Activated naive CD4-positive, alpha-beta T cell treated with Interleukin-2 at 50 U/mL for 16 hours (primary cell): ENCODE measurements around the gene LSR.
A peak's percentile ranks its signal among the peaks of the same experiment; 100 is the strongest.

Experiments used
- DNase-seq: peaks from one replicate; pipeline ENCODE4 v3.0.0-alpha.2; 2020

Gene LSR

DNA sequence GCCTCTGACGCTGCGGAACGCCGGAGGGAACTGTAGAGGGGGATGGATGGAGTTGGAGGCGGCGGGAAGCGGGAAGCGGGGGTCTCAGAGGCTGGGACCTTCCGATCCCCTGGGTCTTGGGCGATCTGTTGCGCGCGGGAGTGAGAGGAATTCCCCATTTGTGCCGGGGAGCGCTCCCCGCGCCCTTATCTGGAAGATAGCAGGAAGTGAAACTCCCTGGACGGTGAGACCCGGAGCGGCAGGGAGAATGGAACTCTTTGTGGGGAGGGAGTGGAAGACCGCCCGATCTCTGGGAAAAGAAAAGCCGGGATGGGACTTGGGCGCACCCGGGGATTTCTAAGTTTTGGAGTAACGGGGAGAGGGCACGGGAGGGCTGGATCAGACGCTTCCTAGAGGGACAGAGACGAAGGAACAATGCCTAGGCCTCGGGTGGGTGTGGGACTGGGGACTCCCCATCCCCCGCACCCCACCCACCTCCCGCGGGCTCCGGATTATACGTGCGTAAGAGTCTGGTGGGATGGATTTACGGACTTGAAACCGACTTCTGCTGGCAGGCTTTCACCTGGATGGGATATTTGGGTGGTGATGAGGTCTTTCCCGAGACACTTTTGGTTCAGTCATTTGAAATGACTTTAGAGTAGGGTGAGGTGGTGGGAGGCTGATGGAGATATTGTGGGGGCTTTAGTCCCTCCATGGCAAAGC lies 495 bp downstream of the LSR start:
- no peak for DNase-seq

DNA sequence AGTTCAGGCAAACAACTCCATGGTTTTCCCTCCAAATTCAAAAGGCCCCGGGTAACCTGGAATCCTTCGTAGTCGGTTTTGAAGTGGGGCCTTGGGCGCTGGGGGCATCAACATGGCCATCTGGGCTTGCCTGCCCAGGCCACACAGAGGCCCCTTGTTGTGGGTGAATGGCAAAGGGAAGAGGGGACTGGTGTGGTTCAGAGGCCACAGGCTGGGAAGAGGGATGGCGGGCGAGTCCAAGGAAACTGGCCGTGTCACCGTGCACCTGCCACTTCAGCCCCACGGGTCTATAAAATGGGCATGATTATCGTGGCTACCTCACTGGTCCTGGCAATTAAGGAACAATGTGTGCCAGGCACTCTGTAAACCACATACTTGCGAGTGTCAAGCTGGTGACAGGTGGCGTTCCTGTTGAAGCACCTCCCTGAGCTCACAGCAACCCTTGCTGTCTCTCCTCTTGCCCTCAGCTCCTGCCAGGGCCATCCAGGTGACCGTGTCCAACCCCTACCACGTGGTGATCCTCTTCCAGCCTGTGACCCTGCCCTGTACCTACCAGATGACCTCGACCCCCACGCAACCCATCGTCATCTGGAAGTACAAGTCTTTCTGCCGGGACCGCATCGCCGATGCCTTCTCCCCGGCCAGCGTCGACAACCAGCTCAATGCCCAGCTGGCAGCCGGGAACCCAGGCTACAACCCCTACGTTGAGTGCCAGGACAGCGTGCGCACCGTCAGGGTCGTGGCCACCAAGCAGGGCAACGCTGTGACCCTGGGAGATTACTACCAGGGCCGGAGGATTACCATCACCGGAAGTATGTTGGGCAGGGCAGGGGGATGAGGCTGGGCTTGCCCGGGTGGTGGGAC lies 1.3 kb downstream of the LSR start:
- DNase-seq = no peak

DNA sequence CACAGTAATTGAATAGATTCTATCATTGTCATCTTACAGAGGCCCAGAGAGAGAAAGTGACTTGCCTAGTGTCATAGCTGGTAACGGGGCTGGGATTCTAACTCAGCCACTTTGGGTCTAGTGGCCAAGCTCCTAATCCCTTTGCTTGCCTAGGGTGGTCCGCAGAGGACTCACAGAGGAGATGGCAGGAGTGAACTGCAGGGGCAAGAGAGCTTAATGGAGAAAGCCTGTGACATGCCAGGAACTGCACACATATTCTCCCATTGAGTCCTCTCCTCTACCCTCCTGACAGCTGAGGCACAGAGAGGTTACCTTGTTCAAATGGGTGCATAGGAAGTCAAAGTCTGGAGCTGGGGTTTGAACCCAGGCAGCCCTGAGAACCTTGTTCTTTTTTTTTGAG lies 2.7 kb downstream of the LSR start:
- DNase-seq = no peak

DNA sequence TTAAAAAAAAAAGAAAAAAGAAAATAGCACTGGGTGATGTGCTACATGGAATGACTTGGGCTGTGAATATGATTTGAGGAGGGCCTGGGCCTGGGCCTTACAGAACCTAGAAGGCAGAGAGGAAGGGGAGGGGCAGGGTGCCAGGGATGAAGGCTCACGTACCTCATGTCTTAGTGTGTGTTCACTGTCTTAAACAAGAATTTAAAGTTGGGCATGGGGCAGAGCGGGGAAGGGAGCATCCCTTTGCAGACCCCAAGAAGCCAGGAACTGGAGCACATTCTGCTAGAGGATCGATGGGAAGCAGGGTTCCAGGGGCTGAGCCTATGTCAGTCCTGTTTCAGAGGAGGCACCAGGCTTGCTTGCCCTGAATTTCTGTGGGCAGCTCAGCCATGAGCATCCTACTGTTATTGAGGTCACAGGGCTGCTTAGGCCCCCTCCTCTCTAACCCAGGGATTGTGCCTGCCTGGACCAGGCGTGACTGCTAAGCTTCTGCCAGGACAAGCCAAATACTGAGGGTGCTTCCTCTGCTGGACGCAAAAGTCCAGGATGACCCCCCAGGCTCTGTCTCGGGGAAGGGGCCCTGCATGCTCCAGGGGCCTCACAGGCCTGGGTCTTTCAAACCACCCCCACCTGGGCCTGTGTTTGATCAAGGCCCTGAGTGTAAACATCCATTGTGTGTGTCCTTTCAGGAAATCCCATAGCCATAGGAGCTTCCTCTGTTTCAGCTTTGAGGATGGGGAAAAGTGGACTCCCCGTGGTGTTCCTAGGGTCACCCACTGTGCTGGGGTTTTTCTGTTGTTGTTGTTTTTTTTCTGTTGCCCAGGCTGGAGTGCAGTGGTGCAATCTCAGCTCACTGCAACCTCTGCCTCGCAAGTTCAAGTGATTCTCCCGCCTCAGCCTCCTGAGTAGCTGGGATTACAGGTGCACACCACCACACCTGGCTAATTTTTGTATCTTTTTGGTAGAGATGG lies 4.8 kb downstream of the LSR start:
- DNase-seq = no peak

DNA sequence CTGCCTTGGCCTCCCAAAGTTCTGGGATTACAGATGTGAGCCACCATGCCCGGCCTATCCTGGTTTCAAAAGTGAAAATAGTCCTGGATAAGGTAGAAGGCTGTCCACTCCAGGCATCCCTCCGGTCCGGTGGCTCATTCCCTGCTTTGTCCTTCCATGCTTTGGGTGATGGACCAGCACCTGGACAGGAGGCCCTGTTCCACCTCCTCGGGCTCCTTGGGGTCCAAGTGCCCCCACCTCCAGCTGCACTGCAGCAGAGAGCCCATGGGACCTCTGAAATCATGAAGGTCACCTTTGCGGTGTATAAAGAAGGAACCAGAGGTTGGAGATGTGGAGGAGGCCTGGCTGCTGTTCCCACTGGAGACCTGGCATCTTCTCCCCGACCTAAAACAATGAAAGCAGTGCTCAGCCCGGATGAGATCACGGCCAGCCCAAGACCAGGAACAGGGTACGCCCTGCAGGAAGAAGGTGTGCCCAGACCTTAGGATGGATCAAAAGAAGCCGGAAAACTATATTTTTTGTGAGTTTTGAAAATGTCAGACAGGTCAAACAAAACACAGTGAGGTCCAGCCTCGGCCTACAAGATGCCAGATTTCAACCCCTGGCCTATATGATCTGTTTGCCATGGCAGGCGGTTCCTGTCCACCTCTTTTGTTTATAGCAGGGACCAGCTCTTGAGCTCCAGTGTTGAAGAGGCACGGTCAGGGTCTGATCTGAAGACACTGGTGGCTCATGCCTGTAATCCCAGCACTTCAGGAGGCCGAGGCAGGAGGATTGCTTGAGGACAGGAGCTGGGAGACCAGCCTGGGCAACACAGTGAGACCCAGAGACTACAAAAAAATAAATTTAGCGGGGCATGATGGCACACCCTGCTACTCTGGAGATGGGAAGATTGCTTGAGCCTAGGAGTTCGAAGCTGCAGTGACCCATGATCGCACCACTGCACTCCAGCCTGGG lies 5.8 kb downstream of the LSR start:
- no peak for DNase-seq

DNA sequence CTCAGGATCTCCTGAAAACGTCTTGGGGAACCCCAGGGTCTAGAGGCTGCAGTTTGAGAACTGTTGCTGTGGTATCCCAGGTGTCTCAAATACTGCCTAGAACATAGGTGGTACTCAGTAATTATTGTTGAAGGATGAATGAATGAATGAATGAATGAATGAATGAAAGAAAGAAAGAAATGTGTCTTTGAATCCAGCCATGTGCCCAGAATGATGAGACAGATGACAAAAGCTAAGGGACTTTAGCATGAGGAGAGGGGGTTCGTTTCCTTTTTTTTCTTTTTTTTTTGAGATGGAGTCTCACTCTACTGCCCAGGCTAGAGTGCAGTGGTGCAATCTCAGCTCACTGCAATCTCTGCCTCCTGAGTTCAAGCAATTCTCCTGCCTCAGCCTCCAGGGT lies 7.8 kb downstream of the LSR start:
- no peak for DNase-seq

DNA sequence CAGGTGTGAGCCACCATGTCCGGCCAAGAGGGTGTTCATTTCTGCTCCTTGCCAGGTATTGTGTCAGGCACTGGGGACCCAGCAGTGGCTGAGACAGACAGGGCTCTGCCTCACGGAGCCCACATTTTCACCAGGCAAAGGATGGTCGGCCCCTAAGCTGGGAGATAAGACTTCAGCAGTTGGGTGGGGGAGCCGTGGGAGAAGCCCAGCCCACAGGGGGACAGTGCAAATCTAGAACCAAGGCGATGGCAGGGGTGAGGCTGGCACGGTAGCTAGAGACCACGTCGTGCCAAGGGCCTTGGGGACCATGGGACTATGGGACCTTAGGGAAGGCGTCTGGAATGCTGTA lies 8.3 kb downstream of the LSR start:
- DNase-seq = no peak

DNA sequence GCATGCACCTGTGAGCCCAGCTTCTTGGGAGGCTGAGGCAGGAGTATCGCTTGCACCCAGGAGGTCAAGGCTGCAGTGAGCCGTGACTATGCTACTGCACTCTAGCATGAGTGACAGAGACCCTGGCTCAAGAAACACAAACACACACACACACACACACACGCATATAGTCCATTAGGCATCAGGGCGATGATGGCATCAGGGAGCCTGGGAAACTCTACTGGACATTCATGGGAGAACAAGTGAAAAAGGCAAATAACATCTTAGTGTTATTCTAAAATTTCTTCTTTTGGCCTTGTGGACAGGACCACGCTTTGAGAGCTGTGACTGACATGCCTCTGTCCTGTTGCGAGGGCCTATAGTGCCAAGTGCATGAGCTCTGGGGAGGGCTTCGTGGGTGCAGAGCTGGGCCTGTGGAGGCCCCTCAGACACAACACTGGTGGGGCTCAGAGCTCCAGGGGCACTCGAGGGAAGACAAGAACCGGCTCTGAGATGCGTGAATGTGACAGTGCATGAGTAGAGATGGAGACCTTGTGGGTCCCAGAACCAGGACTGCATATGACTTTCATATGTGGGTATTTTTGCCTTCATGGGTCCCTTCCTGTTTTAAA lies 12.0 kb downstream of the LSR start:
- DNase-seq = peak; percentile 0

DNA sequence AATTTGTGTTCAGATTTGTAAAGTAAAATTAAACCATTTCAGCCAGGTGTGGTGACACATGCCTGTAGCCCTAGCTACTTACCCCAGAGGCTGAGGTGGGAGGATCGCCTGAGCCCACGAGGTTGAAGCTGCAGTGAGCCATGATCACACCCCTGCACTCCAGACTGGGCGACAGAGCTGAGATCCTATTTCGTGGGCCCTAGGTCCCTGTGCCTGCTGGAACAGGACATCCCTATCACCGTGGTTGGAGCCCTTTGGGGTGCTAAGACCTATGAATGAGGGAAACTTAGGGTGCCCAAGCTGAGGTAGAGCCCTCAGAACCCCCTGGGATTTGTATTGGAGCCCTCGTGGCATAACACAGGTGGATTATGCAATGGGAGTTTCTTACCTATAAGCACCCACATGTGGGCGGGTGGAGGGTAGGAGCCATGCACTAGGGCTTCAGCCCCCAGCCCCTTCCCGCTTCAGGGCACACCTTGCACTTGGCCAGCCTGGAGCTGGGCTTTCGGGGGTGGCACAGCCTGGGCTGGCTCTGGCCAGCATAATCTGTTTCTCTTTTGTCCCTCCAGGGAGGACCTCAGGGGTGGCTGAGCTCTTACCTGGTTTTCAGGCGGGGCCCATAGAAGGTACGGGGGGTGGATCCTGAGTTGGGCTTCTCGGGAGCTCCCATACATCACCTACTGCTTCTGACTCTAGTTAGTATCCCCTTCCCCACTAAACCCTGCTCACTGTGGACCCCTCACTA lies 12.7 kb downstream of the LSR start:
- peak; percentile 2 for DNase-seq

DNA sequence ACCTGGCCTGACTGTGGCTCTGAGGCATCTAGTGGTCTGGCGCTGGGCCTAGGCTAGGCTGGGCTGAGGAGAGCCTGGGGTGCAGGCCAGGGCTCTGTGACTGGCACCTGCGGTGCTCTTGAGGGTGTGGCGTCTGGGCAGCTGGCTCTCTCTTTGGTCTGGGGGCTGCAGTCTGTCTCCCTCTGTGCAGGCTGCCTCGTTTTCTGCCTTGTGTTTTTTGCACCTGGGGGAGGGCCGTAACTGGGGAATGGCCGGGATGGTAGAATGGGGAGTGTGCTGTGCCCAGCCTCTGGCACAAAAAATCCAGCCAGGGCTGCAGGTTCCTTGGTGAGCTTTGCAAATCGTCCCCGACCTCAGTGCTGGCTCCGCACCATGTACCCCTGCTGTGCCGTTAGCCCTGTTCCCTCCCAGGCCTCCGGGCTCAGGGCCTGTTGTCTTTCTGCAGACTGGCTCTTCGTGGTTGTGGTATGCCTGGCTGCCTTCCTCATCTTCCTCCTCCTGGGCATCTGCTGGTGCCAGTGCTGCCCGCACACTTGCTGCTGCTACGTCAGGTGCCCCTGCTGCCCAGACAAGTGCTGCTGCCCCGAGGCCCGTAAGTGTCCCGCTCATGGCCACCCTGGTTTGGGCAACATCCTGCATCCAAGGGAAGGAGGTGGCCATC lies 13.4 kb downstream of the LSR start:
- no peak for DNase-seq

DNA sequence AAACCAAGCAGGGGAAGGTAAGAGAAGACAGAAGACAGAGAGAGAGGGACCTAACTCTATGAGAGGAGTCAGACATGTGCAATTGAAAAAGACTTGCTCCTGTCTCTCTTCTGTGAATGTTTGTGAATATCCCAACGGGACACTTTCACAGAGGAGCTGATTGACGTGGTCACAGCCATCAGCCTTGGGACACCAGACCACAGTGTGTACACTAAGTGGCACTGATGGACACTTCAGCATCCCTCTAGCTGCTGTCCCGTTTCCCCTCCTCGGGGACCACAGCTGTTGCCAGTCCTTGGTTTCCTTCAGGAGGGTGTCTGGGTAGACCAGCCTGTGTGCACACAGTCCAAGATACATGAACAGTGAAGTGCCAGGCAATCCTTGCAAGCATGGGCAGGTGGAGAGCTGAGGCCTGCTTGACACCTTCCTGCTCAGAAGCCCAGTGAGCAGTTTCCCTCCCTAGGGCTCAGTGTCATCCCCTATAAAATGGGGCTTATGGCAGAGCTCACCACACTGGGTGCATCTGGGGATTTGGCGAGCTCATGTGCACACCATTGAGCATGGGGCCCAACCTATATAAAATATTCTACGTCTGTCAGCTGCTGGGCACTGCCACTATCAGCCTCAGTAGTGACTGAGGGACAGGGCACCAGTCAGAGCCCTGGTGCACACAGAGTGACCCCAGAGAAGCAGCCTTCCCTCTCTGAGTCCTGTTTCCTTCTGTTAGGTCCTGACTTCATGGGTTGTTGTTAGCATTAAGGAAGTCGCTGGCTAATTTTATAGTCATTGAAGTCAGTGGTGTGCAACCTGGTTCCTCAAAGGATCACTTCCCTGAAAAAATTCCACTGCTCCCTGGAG lies 15.7 kb downstream of the LSR start:
- DNase-seq = no peak

DNA sequence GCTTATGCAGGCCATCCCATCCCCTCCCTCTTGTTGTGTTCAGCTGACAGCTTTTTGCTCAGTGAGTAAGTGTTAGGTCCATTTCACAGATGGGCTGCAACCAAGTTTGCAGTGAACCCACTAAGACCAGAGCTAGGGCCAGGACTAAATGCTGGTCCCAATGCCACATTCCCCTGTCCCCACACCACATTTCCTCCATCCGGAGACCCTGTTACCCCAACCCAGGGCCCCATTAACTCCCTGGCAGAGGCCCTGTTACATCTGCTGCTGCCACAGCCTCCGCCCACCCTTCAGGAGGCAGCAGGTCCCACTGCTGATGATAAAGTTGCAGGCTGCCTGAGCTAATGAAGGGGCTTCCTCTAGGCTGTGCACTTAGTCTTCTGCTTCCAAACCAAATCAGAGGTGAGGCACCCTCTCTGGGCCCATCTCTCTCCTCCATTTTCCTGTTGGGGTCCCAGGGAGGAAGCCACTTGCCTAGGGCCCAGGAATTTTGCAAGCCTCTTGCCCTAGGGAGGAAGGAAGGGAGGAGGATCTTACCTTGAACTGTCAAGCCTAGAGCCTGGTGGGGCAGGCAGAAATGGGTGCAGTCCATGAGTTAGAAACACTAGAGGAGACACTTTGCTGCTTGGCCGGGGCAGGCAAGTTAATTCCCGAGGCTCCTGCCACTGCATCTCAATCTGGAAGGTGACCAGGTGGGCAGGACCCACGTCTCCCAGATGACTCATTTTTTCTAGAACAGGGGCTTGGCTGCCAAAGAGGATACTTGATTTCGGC lies 16.5 kb downstream of the LSR start:
- DNase-seq = no peak

DNA sequence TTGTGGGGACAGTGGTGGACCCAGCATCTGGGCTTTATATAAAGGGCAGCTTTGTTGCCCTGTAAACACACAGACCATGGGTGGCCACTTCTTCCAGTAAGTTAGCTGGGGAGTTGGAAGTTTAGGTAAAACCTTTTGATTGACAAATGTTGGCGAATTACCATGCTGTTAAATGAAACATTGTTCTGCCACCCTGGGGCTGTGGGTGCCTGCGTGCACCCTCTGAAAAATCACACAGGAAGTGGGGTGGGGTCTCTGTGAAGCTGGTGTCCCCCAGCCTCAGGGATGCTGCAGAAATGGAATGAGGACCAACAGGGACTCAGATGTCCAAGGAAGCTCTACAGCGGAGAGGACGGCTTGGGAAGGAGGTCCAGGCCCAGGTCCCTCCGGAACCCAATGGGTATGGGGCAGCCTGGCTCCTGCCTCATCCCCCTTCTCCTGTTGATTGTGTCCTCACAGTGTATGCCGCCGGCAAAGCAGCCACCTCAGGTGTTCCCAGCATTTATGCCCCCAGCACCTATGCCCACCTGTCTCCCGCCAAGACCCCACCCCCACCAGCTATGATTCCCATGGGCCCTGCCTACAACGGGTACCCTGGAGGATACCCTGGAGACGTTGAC lies 17.2 kb downstream of the LSR start:
- DNase-seq = no peak

DNA sequence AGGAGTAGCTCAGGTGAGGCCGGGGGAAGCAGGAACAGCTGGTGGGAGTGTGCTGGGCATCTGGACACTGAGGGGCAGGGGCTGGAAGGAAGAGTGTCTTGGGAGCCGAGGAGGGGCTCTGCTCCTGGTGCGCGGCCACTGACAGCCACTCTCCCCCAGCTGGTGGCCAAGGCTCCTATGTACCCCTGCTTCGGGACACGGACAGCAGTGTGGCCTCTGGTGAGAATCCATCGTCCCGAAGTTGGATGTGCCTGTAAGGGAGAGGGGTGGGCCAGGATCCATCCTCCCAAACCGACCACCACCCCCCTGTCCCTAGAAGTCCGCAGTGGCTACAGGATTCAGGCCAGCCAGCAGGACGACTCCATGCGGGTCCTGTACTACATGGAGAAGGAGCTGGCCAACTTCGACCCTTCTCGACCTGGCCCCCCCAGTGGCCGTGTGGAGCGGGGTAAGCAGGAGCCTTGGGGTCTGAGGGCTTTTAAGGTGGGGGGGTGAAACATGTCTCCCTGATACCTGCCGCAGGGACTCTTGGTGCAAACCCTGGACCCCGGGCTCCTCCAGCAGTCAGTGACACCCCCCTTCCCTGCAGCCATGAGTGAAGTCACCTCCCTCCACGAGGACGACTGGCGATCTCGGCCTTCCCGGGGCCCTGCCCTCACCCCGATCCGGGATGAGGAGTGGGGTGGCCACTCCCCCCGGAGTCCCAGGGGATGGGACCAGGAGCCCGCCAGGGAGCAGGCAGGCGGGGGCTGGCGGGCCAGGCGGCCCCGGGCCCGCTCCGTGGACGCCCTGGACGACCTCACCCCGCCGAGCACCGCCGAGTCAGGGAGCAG lies 17.9 kb downstream of the LSR start:
- no peak for DNase-seq

DNA sequence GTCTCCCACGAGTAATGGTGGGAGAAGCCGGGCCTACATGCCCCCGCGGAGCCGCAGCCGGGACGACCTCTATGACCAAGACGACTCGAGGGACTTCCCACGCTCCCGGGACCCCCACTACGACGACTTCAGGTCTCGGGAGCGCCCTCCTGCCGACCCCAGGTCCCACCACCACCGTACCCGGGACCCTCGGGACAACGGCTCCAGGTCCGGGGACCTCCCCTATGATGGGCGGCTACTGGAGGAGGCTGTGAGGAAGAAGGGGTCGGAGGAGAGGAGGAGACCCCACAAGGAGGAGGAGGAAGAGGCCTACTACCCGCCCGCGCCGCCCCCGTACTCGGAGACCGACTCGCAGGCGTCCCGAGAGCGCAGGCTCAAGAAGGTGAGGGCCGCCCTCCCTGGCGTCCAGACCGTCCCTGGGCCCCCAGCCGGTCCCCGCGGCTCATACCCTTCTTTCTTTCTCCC lies 18.6 kb downstream of the LSR start:
- peak; percentile 51 for DNase-seq

DNA sequence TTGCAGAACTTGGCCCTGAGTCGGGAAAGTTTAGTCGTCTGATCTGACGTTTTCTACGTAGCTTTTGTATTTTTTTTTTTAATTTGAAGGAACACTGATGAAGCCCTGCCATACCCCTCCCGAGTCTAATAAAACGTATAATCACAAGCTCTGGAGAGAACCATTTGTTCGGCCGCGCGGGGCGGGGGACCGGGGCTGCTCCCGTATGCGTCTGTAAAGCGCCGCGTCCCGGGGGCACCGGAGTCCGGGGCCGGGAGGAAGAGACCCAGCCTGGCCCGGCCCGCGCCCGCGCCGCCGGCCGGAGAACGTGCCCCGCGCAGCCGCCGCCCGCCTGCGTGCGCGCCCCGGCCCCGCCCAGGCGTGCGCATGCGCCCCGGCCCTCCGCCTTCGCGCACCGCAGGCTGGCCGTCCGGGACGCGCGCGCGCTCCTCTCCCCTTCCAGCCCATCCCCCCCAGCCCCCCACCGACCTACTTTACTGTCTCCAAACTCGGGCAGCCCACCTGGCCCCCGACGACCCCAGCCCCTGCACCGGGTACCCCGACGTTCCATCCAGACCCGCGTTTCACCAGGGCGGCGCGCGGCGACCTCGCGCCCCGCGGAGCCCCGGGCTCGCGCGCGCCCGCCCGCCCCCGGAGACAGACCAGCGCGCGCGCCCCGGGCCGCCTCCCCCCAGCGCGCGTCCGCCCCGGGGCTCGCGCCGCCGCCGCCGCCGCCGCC lies 19.2 kb downstream of the LSR start:
- DNase-seq = peak; percentile 76
